Upper lobe of right lung (tissue), 1 donor: ENCODE measurements around the gene MRPS34. TPM values are rescaled to one million over a fixed set of nuclear protein-coding genes. Genes with fewer than 3 reads are reported as not detected.

Experiments
- ATAC-seq: fragments of 200-7000 bp; cut with Tn5 transposase; one replicate; pipeline ENCODE4 v1.9.1; 2020; ENCODE audit warnings: mild to moderate bottlenecking, moderate library complexity
- DNase-seq: peaks from one replicate; pipeline ENCODE4 v3.0.0-alpha.2; 2020
- H3K27ac ChIP-seq: fragments of 200-600 bp; one replicate; pipeline ENCODE4 v1.8.0; 2022
- H3K27me3 ChIP-seq: fragments of 200-600 bp; one replicate; pipeline ENCODE4 v1.8.0; 2022; ENCODE audit warnings: mild to moderate bottlenecking
- H3K36me3 ChIP-seq: fragments of 200-600 bp; one replicate; pipeline ENCODE4 v1.8.0; 2022
- H3K4me1 ChIP-seq: fragments of 200-600 bp; one replicate; pipeline ENCODE4 v1.8.0; 2022
- H3K4me3 ChIP-seq: fragments of 200-600 bp; one replicate; pipeline ENCODE4 v1.8.0; 2022; ENCODE audit warnings: mild to moderate bottlenecking
- H3K9me3 ChIP-seq: fragments of 200-600 bp; one replicate; pipeline ENCODE4 v1.8.0; 2022
- intact Hi-C: fragments of 100-400 bp; cut with DNase I; formaldehyde crosslinking; loops from one replicate; pipeline ENCODE4 v1.11.0; 2022
- total RNA-seq: library from RNA; stranded (reverse); fragmentation: NEBNext Ultra II Directional; extraction: Animal tissue kit (Norgen Biotek cat#: 25700); gene quantifications from one replicate; pipeline ENCODE4 v1.2.1, GENCODE V29; 2021
- TF ChIP-seq, protein P1 (sequence below): fragments of 200-600 bp; IDR thresholded peaks from one replicate; pipeline ENCODE4 v1.8.0; 2022; ENCODE audit warnings: antibody characterized with exemption
- donor health status: DM: no; HTN: yes; CAD: no; lungs with severe emphysema.

The MRPS34 gene
- total RNA-seq, 1 donor from 2014 or later = 62.7 TPM

DNA sequence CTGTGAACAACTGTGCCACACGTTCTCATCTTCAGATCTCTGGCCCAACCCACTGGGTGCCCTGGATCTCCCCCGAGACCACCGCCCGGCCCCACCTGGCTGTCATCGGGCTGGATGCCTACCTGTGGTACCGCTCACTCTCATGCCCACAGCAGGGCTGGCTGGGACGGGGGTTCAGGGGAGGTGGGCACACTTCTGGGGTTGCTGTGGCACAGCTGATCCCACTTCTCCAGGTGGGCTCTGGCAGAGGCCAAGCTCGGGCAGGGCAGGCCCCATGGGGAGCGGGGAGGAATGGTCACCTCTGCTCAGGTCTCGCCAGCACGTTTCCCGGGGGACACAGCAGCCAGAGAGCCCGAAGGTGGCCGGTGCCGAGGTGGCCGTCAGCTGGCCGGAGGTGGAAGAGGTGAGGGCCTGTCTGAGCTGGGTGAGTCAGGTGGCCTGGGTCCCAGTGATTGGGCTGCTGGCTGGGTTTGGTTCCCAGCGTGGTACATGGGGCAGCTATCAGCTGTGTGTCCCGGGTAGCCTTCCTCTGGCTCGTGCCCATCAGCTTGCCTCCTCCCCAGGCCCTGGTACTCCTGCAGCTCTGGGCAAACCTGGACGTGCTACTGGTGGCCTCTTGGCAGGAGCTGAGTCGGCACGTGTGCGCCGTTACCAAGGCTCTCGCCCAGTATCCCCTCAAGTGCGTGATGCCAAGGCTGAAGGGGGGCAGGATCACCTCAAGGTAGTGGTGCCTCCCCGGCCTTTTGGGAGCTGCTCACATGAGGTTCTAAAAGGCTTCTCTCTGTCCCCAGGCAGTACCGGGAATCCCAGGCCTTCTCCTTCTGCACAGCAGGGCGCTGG is 2.3 kb upstream of the MRPS34 start:
- H3K27me3 ChIP-seq = no peaks in the 10 kb centered on the region
- no peaks in the 10 kb centered on the region for H3K9me3 ChIP-seq
- TF ChIP-seq, protein P1, sequence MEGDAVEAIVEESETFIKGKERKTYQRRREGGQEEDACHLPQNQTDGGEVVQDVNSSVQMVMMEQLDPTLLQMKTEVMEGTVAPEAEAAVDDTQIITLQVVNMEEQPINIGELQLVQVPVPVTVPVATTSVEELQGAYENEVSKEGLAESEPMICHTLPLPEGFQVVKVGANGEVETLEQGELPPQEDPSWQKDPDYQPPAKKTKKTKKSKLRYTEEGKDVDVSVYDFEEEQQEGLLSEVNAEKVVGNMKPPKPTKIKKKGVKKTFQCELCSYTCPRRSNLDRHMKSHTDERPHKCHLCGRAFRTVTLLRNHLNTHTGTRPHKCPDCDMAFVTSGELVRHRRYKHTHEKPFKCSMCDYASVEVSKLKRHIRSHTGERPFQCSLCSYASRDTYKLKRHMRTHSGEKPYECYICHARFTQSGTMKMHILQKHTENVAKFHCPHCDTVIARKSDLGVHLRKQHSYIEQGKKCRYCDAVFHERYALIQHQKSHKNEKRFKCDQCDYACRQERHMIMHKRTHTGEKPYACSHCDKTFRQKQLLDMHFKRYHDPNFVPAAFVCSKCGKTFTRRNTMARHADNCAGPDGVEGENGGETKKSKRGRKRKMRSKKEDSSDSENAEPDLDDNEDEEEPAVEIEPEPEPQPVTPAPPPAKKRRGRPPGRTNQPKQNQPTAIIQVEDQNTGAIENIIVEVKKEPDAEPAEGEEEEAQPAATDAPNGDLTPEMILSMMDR = no peak
- H3K27ac ChIP-seq = no peak overlapping the region
- peaks cover 25% of the 10 kb centered on the region for H3K4me1 ChIP-seq
- ATAC-seq = no peak
- peaks cover 31% of the 10 kb centered on the region for H3K36me3 ChIP-seq
- intact Hi-C loops = no loop called here
- no peak for DNase-seq
- no peak overlapping the region for H3K4me3 ChIP-seq

DNA sequence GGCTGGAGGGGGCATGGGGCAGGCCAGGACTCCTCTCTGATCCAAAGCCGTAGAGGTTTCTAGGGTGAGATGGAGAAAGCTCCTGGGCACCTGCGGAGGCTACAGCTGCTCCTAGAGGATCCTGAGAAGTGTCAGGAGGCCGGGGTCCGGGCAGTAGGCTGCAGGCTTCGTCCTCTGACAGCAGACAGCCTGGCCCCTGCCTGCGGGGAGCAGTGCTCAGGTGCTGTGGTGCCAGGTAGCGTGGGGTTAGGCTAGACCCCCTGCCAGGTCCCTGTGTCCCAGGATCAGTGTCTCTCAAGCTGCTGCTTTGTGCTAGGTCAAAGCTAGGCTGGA is 1.5 kb upstream of the MRPS34 start:
- DNase-seq (no peak), ATAC-seq (no peak)
- intact Hi-C loops = no loop called here
- Histone ChIP-seq H3K4me3 (peak overlapping the region; percentile 90), H3K4me1 (peaks cover 29% of the 10 kb centered on the region), H3K36me3 (peaks cover 24% of the 10 kb centered on the region), H3K9me3 (no peaks in the 10 kb centered on the region), H3K27ac (no peak overlapping the region), H3K27me3 (no peaks in the 10 kb centered on the region)
- TF ChIP-seq, protein P1 = no peak

DNA sequence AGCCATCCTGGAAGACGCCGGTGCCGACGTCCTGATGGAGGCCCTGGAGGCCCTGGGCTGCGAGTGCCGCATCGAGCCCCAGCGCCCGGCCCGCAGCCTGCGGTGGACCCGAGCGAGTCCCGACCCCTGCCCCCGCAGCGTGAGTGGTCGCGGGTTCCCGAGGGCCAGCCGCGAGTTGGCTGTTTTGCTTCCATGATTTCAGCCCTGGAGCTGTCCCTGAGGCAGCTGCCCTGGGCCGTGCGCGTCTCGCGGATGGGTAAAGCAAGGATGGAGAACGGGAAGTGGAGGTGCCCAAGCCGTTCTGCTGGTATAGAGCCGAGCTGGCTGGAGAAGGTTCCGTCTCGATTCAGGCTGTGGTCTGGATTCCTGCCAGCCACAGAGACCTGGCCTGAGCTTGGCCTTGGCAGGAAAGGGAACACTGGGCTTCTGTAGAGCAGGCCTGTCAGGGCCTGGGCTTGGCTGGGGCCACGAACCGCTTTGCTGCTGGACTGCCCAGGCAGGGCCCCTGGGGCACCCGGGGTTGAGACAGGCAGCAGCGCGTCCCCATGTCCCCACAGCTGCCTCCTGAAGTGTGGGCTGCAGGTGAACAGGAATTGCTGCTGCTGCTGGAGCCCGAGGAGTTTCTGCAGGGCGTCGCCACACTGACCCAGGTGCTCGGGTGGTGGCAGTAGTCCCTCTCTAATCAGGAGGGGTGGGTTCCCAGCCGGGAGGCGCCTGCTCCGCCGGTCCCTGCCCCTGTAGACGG is 941 bp upstream of the MRPS34 start:
- intact Hi-C loops = no loop called here
- ATAC-seq (no peak), DNase-seq (no peak)
- TF ChIP-seq, protein P1 = no peak
- no peaks in the 10 kb centered on the region for H3K9me3 ChIP-seq
- peaks cover 29% of the 10 kb centered on the region for H3K4me1 ChIP-seq
- peaks cover 22% of the 10 kb centered on the region for H3K36me3 ChIP-seq
- H3K27ac ChIP-seq = peak overlapping the region; percentile 93
- no peaks in the 10 kb centered on the region for H3K27me3 ChIP-seq
- peak overlapping the region; percentile 90 for H3K4me3 ChIP-seq

DNA sequence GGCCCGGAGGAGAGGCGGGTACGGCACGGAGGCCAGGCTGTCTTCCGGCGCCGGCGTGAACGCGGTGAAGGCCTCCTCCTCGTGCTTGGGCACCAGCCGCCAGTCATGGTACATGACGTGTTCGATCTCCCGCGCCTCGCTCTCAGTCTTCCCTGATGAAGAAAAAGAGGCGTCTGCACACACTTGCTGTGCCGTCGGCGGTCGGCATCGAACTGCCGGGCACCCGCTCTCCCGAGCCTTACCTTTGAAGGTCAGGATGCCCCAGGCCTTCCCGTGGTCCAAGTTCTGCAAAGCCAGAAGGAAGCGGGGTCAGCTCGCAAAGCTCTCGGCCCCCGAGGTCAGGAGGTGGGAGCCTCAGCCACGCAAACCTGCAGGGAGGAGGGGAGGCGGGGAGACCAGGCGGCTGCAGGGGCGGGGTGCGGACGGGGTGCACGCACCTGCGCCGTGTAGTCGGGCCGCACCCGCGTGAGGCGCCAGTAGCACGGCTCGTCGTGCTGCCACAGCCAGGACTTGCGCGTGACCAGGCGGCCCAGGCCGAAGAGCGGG is 499 bp downstream of the MRPS34 start, which contains the start of gene EME2:
EME2 (plus strand) TSS at position 449 of the 546 bp plus-strand sequence. CDS start 418 bp downstream, outside the sequence.
- peak within 1 kb of the TSS; percentile 90 for H3K4me3 ChIP-seq
- H3K9me3 ChIP-seq = no peaks in the 10 kb centered on the region
- peak; percentile 1 for ATAC-seq
- peak within 1 kb of the TSS; percentile 93 for H3K27ac ChIP-seq
- H3K36me3 ChIP-seq = peaks cover 16% of the 10 kb centered on the region
- H3K4me1 ChIP-seq = peaks cover 29% of the 10 kb centered on the region
- DNase-seq = no peak
- TF ChIP-seq, protein P1 = no peak
- intact Hi-C loops = no loop called here
- H3K27me3 ChIP-seq = no peaks in the 10 kb centered on the region

DNA sequence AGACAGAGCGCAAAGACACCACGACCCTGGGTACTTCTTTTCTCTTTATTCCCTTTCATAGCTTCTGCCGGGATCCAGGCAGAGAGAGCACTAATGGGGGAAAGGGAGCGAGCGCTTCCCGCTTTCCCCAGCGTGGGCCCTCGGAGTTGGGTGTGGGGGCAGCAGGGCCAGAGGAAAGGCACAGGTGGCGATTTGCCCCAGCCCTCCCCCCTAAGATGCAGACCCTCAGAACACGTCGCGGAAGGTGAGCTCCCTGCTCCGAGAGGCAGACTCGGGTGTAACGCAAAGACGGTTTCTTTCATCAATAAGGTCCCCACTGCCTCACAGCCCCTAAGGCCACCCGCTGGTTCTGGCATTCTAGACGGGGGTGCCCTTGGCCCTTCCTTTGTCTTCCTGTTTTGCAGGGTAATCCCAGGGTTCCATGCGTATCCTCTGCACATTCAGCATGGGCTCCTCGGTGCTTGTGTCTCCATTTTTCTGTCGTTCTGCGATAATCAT is 1.0 kb downstream of the MRPS34 start:
- peak overlapping the region; percentile 93 for H3K27ac ChIP-seq
- no peaks in the 10 kb centered on the region for H3K27me3 ChIP-seq
- TF ChIP-seq, protein P1 = no peak
- ATAC-seq (no peak), DNase-seq (no peak)
- intact Hi-C loops = no loop called here
- H3K36me3 ChIP-seq = peaks cover 16% of the 10 kb centered on the region
- peaks cover 29% of the 10 kb centered on the region for H3K4me1 ChIP-seq
- H3K4me3 ChIP-seq = peak overlapping the region; percentile 90
- no peaks in the 10 kb centered on the region for H3K9me3 ChIP-seq
